ENCODE data around the gene SLC19A2.
"Not testable (repeated sequence)": the region's sequence is repeated elsewhere in the genome, so short reads cannot be mapped to it uniquely, and the experiment has no call there.

DNA sequence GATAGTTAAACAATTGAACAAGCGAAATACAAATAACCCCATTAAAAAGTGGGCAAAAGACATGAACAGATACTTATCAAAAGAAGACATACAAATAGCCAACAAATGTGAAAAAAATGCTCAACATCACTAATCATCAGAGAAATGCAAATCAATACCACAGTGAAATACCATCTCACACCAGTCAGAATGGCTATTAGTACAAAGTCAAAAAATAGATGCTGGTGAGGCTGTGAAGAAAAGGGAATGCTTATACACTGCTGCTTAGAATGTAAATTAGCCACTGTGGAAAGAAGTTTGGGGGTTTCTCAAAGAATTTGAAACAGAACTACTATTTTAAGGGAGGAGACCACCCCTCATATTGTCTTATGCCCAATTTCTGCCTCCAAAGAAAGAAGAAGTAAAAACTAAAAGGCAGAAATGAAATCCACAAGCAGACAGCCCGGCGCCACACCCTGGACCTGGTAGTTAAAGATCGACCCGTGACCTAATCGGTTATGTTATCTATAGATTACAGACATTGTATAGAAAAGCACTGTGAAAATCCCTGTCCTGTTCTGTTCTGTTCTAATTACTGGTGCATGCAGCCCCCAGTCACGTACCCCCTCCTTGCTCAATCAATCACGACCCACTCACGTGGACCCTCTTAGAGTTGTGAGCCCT is 47.9 kb upstream of the SLC19A2 start:
- not testable (repeated sequence) for TF ChIP-seq POLR2A, CTCF (IDR thresholded peaks at IDR 0.05)
